ENCODE data around the gene CCNL1.

DNA sequence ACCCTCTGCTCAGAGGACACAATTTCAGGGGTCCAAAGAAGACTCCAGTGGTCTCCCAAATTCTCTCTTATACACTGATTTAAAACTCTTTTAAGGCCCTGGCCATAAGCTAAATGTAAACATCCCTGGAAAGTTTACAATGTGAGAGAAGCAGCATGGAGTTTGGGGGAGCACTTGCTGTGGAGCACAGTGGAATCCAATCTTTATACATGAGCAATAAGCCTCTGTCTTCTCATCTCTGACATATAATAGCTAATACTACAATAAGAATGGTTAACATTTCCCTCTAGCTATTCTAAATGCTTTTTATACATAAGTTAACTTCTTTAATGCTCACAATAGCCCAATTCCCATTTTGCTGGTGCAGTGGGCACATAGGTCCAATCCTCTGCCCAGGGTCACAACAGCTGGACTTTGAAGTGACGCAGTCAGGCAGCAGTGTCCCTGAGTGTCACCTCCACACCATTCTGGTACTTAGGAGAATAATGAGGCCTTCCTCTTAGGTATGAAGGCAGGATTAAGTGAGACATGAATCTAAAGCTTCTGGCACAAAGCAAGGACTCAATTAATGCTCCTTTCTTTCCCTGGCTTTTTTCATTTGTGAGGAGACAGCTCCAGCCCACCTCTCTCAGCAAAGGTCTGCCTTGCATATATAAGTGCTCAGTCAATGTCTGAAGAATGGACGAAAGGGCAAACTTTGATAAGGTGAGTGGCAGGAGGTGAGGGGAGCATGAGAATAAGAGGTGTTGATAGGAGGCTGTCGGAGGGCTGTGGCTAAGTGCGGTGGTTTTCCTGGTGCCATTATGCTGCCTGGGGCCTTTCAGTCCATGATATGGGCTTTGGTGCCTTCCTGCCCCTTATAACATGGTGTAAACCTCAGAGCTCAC, 26.3 kb downstream of the CCNL1 start:
- TF ChIP-seq EZH2 (IDR thresholded peaks at IDR 0.05; ENCODE audit: insufficient read depth, poor library complexity, severe bottlenecking) (no peak), EZH2phosphoT487 (IDR thresholded peaks at IDR 0.05; ENCODE audit: insufficient read depth, low read depth) (no peak)

Measured in GM23248 (cell line).